GM20431 (cell line): ENCODE measurements around the gene GIMAP5.

Experiments
- in situ Hi-C: fragments of 300-500 bp; cut with MseI, MboI; formaldehyde crosslinking; loops from one replicate; pipeline ENCODE4 v1.15.0; 2020; ENCODE audit warnings: low sequenced_read_pairs; ENCODE audit not compliant: unreplicated experiment

GIMAP5 gene

GRCh38 chr7:150733482-150734095, 3.6 kb upstream of the GIMAP5 start:
- in situ Hi-C loops = no loop called here

DNA sequence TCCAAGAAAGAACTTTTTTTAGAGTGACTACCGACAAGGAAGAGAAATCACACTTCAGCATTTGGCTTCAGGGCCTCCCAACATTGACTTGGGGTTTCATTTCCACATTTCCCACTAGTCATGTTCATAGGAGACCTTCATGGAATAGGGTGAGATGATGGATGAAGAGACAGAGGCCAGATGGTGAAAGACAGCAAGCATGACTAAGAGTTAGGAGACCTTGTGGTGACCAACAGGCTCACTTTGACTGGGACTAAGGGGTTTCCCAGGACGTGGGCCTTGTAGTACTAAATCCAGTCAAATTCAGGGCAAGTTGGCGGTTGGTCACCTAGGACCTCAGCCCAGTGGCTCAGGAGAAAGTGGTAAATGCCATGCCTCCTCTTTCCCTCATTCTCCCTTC, 3.0 kb upstream of the GIMAP5 start:
- in situ Hi-C loops = no loop called here

GRCh38 chr7:150735596-150736358, 1.4 kb upstream of the GIMAP5 start:
- in situ Hi-C loops = no loop called here

GRCh38 chr7:150736864-150737263, 354 bp upstream of the GIMAP5 start:
- in situ Hi-C loops = no loop called here

DNA sequence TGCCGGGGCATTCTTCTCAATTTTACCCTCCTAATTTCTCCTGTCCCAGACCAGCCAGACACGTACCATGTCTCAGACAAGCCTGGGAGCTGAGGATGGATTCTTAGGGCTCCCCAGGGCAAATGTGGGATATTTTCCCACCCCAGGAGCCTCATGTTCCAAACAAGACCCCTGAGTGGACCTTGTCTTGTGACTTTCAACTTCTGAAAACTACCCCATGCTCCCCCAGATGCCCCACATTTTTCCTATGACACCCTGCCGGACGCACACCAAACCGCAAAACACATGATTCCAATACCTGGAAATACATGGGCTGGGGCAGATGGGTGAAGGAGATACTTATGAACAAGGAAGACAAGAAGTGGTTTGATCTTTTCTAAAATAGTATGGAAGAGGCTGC, 874 bp downstream of the GIMAP5 start:
- in situ Hi-C loops = no loop called here

GRCh38 chr7:150738591-150739001, 1.4 kb downstream of the GIMAP5 start:
- in situ Hi-C loops = no loop called here

GRCh38 chr7:150739033-150739432, 1.8 kb downstream of the GIMAP5 start:
- in situ Hi-C loops = no loop called here

DNA sequence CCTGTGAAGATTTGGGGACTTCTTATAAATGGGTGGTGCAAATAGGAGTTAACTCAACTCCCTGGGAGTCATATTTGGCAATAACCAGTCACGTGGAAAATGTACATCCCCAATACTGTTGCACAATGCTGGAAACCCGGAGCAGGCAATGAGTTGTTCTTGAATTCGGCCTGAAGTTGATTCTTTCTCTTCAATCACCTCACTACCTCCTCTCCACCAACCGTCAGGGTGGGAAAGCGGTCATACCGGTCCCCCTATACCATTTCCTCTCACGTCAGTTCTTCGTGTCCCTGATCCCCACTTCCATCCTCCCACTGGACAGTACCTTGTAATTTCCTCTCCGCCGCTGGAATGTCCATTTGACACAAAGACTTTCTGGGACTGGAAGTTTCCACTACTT, 2.8 kb downstream of the GIMAP5 start:
- in situ Hi-C loops = no loop called here

GRCh38 chr7:150742286-150742968, 5.2 kb downstream of the GIMAP5 start:
- in situ Hi-C loops = no loop called here

DNA sequence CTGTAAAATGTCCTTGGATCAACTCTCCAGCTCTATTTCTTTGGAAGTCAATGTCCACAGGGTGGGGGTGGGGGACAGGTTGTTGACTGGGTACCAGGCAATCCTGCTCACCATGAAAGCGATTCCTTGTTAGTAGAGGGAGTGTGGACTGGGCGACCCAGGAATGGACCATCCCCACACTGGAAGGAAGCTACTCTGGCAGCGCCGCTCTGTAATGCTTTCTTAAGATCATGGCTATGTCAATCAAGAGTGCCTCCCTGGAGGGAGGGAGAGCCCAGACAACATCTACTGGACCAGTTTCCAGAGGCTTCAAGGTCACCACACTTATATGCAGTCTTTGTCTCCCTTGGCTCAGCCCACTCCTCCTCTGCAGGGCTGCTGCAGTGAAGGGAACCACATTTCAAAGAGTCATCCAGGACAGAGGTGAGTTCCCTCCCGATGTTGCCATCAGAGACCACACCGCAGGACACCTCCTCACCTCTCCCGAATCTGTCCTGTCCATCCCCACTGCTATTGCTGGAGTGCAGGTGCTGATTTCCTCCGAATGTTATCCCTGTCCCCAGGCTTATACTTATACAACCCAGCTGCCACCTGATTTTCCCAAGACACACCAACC, 6.9 kb downstream of the GIMAP5 start:
- in situ Hi-C loops = no loop called here

- in situ Hi-C loops = no loop called here
These were observed 7.9 kb downstream of the GIMAP5 start for GRCh38 chr7:150745086-150745485.

GRCh38 chr7:150745876-150746275, 8.7 kb downstream of the GIMAP5 start:
- in situ Hi-C loops = no loop called here

DNA sequence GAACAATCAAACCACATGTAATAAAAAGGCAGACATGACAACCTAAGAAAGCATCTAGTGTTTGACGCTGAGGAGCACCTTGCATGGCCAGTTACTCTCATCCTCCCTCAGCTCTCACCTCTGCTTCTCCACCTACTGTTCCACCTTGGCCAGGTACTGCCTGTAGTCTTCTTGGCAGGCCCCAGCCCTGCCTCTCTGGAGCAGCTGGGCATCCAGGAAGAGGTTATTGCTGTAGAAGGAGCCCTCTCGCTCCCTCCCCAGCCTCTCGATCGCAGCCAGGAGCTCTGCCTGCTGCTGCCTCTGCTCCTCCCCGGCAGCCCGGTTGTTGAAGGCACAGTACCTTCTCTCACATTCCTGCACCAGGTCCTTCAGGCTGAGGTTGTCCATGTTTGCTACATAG, 9.7 kb downstream of the GIMAP5 start:
- in situ Hi-C loops = no loop called here

DNA sequence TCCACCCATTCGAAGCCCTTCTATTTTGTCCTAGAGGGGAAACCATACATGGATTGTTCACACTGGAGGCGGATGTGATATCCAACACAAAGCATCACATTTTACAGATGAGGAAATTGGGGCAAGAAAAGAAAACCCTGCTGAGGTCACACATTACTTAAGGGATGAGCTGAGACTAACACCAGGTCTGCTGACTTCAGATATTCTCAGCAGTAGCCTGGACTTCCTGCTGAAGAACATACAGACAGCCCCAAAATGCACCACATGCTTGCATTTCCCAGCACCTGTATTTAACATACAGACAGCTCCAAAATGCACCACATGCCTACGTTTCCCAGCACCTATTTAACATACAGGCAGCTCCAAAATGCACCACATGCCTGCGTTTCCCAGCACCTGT, 11.2 kb downstream of the GIMAP5 start:
- in situ Hi-C loops = no loop called here

DNA sequence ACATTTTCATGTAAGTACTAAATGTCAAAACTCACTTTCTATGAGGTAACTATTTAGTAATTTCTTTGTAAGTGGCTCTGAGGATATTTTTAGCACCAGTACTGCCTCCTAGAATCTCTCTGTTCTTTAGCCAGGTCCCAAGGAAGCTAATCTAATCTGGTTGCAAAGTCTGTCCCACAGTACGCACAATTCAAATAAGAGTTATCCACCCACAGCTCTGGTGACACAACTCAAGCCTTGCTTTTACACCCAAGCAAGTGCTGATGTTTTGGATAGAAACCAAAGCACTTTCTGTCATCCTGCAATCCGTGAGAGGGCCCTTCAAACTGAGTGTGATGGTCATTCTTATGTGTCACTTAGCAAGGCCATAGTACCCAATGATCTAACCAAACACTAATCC, 14.5 kb downstream of the GIMAP5 start:
- in situ Hi-C loops = no loop called here

- in situ Hi-C loops = no loop called here
These were observed 16.0 kb downstream of the GIMAP5 start for GRCh38 chr7:150753239-150753638.

DNA sequence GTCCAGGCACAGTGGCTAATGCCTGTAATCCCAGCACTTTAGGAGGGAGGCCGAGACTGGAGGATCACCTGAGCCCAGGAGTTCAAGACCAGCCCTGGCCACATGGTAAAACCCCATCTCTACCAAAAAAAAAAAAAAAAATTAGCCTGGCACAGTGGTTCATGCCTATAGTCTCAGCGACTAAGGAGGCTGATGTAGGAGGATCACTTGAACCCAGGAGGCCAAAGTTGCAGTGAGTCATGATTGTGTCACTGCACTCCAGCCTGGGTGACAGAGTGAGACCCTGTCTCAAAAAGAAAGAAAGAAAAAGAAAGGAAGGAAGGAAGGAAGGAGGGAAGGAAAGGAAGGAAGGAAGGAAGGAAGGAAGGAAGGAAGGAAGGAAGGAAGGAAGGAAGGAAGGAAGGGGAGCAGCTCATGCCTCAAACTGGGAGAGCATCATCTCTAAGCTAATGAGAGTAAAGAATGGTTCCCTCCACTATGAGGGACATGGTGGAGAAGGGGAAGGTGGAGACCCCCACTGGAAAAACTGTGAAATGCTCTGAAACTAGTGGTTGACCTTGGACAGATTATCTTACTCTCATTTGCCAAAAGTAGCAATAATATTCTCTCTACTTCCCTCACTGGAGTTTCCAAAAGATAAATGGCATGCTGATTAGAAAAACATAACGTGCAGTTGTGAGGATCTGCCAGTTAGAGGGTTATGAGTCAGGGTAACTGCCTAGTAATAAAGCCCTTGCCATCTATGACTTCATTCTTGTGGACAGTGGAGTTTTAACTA, 16.8 kb downstream of the GIMAP5 start:
- in situ Hi-C loops = no loop called here

DNA sequence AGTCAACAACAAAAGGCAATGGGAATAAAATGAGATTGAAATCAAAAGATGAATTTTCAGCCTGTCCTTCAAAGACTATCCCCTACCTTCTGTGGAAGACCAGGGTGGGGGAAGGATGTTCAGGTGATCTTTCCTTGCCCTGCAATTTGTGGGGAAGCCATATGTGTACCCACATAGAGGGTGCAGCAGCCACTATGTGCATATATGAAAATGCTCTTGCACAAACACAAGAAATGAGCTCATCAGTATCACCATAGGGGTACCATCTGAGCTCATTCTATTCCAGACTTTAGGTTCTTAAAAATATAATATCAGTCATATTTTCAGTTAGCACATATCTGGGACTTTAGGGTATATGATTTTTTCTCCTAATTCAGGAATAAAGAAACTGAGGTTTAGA, 17.7 kb downstream of the GIMAP5 start:
- in situ Hi-C loops = no loop called here

DNA sequence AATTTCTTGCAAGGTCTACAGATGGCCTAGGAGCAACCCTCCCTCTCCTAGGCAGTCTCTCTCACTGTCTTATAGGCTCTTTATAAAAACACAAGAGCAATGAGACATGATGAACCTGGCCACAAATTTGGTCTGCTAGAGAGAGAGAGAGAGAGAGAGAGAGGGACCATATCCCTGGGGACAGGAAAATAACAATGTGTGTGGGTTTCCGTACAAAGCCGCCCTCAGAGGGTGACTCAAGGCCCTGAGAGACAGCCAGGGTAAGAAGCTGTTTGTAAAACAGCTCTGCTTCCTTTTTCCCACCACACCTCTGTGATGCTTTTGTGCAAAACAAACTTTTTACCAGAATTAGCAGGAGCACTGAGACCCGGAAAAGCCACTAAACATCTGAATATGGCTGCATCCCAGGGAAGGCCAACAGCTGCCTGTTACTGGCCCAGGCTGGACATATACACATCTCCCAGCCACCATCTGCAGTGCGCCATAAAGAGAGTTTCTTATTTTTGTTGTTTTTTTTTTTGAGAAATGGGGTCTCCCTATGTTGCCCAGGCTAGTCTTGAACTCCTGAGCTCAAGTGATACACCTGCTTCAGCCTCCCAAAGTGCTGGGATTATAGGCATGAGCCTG, 18.4 kb downstream of the GIMAP5 start:
- in situ Hi-C loops = no loop called here

DNA sequence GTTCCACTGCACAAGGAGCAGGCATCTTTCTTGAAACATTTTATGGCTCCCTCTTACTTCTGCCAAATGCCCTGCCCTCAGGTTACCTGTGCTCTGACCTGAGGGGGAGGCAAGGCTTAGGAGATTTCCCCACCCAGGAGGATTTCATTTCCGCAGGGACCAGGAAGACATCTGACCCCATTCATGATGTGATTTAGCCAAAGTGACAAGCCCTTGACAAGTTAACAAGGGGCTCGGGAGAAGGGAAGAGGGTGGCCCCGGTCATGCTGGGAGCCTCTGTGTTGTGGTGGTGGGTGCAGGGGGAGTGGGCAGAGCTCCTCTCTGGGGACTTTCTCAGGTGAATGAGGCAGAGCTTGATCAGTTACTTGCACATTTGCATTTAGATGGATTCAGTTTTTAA, 18.9 kb downstream of the GIMAP5 start:
- in situ Hi-C loops = no loop called here
